ENCODE measurements around the gene CREB3.

GRCh38 chr9:35771534-35771933 lies 39.1 kb downstream of the CREB3 start:
- no peak for TF ChIP-seq POLR2A (IDR thresholded peaks at IDR 0.05; ENCODE audit: low read length)
- no peak for TF ChIP-seq GATA1 (IDR thresholded peaks at IDR 0.05; ENCODE audit: low read depth, low read length)
